Panc1 (cell line): ENCODE results near the gene PCDH1.

Experiments
- POLR2AphosphoS5 ChIP-seq: IDR thresholded peaks from 2 replicates; pipeline ENCODE4 v1.6.1; 2012; ENCODE audit warnings: mild to moderate bottlenecking, low read depth, low read length, moderate library complexity
- SIN3A ChIP-seq: IDR thresholded peaks from 2 replicates; pipeline ENCODE4 v1.6.1; 2012; ENCODE audit warnings: low read depth, mild to moderate bottlenecking, low read length, moderate library complexity, borderline replicate concordance; ENCODE audit not compliant: insufficient read depth
- TCF7L2 ChIP-seq: IDR thresholded peaks from 2 replicates; pipeline ENCODE4 v1.6.1; 2011; ENCODE audit warnings: mild to moderate bottlenecking, low read depth, low read length, inconsistent platforms
- TF ChIP-seq, protein P1 (sequence below): fragments of 450-650 bp; IDR thresholded peaks from 2 replicates; pipeline ENCODE4 v1.5.1; 2017; ENCODE audit warnings: mild to moderate bottlenecking
- TF ChIP-seq, protein P2 (sequence below), 2 experiments: IDR thresholded peaks; 2 replicates each; pipeline ENCODE4 v1.6.1; 2011 to 2012; ENCODE audit warnings: low read depth in 2 of 2, control low read depth in 1 of 2, low read length in 1 of 2, mild to moderate bottlenecking in 1 of 2, moderate library complexity in 1 of 2; ENCODE audit not compliant: insufficient read depth in 1 of 2

DNA sequence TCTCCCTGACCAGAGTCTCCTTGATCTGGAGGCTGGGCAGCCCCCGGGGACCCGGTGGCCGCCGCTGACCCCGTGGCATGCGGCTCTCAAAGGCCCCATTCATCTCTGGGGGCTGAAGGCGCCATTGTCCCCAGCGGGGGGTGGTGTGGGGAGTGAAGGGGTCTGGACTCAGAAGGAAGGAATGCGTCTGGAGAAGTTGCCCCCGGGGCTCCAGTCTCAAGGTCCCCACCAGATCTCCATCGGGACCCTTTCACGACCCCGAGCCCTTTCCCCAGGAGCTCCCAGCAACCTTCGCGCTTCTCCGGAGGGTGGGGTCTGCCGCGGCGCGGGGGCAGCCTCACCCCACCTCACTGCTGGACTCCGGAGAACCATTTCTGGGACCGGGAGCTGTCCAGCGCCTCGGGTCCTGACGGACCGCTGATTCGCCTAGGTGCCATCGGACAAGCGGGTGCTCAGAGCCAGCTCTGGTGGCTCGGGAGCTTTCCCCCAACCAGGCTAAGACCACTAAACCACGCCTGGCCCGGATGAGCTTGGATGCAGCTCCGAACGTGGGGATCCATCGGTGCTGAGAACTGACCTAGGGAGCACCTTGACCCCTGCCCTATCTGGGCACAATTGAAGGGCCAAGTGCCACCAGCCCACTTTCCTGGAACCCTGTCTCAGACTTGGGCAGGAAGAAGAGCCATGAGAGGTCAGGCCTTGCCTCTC is 5.1 kb upstream of the PCDH1 start:
- TF ChIP-seq, protein P1, sequence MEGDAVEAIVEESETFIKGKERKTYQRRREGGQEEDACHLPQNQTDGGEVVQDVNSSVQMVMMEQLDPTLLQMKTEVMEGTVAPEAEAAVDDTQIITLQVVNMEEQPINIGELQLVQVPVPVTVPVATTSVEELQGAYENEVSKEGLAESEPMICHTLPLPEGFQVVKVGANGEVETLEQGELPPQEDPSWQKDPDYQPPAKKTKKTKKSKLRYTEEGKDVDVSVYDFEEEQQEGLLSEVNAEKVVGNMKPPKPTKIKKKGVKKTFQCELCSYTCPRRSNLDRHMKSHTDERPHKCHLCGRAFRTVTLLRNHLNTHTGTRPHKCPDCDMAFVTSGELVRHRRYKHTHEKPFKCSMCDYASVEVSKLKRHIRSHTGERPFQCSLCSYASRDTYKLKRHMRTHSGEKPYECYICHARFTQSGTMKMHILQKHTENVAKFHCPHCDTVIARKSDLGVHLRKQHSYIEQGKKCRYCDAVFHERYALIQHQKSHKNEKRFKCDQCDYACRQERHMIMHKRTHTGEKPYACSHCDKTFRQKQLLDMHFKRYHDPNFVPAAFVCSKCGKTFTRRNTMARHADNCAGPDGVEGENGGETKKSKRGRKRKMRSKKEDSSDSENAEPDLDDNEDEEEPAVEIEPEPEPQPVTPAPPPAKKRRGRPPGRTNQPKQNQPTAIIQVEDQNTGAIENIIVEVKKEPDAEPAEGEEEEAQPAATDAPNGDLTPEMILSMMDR: no peak
- no peak for TF ChIP-seq POLR2AphosphoS5
- TF ChIP-seq, protein P2, sequence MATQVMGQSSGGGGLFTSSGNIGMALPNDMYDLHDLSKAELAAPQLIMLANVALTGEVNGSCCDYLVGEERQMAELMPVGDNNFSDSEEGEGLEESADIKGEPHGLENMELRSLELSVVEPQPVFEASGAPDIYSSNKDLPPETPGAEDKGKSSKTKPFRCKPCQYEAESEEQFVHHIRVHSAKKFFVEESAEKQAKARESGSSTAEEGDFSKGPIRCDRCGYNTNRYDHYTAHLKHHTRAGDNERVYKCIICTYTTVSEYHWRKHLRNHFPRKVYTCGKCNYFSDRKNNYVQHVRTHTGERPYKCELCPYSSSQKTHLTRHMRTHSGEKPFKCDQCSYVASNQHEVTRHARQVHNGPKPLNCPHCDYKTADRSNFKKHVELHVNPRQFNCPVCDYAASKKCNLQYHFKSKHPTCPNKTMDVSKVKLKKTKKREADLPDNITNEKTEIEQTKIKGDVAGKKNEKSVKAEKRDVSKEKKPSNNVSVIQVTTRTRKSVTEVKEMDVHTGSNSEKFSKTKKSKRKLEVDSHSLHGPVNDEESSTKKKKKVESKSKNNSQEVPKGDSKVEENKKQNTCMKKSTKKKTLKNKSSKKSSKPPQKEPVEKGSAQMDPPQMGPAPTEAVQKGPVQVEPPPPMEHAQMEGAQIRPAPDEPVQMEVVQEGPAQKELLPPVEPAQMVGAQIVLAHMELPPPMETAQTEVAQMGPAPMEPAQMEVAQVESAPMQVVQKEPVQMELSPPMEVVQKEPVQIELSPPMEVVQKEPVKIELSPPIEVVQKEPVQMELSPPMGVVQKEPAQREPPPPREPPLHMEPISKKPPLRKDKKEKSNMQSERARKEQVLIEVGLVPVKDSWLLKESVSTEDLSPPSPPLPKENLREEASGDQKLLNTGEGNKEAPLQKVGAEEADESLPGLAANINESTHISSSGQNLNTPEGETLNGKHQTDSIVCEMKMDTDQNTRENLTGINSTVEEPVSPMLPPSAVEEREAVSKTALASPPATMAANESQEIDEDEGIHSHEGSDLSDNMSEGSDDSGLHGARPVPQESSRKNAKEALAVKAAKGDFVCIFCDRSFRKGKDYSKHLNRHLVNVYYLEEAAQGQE (IDR thresholded peaks at IDR 0.05; ENCODE audit: insufficient read depth in 1 of 2, low read depth in 2 of 2, low read length in 1 of 2): peak; percentile 93 to 95
- TF ChIP-seq TCF7L2: no peak
- no peak for TF ChIP-seq SIN3A
